DMS 273 (cell line): ENCODE measurements around the gene CENPU.

Experiments used
- DNase-seq: peaks from one replicate; lab custom pipeline; 2025; ENCODE audit not compliant: unreplicated experiment; lab: John Stamatoyannopoulos, UW

Gene CENPU

GRCh38 chr4:184713887-184714286 lies 20.0 kb downstream of the CENPU start:
- no peak for DNase-seq

- DNase-seq = no peak
These were observed 21.6 kb downstream of the CENPU start for GRCh38 chr4:184712322-184712721.

- no peak for DNase-seq
These were observed 27.4 kb downstream of the CENPU start for GRCh38 chr4:184706453-184706852.

GRCh38 chr4:184705692-184706091 lies 28.2 kb downstream of the CENPU start:
- no peak for DNase-seq

GRCh38 chr4:184702114-184702513 lies 31.8 kb downstream of the CENPU start:
- DNase-seq = no peak

GRCh38 chr4:184699941-184700340 lies 34.0 kb downstream of the CENPU start:
- DNase-seq = no peak

- no peak for DNase-seq
These were observed 35.9 kb downstream of the CENPU start for GRCh38 chr4:184697956-184698355.

- DNase-seq = no peak
These were observed 38.6 kb downstream of the CENPU start for GRCh38 chr4:184695178-184695896.

GRCh38 chr4:184694412-184694956 lies 39.4 kb downstream of the CENPU start:
- DNase-seq = no peak

- no peak for DNase-seq
These were observed 40.8 kb downstream of the CENPU start for GRCh38 chr4:184693056-184693455.

GRCh38 chr4:184689681-184690080 lies 44.2 kb downstream of the CENPU start:
- no peak for DNase-seq

GRCh38 chr4:184688447-184688846 lies 45.4 kb downstream of the CENPU start:
- DNase-seq = no peak

- no peak for DNase-seq
These were observed 45.9 kb downstream of the CENPU start for GRCh38 chr4:184688005-184688404.

- DNase-seq = no peak
These were observed 49.3 kb downstream of the CENPU start for GRCh38 chr4:184684491-184685189.

- DNase-seq = no peak
These were observed 52.0 kb downstream of the CENPU start for GRCh38 chr4:184681916-184682315.

- no peak for DNase-seq
These were observed 53.2 kb downstream of the CENPU start for GRCh38 chr4:184680698-184681097.

GRCh38 chr4:184675821-184676492 lies 57.9 kb downstream of the CENPU start:
- DNase-seq = no peak

- no peak for DNase-seq
These were observed 58.9 kb downstream of the CENPU start for GRCh38 chr4:184675018-184675417.

- no peak for DNase-seq
These were observed 59.9 kb downstream of the CENPU start for GRCh38 chr4:184674011-184674410.

- no peak for DNase-seq
These were observed 61.2 kb downstream of the CENPU start for GRCh38 chr4:184672741-184673140.

- DNase-seq = no peak
These were observed 62.8 kb downstream of the CENPU start for GRCh38 chr4:184671101-184671500.

- DNase-seq = peak; percentile 10
These were observed 64.6 kb downstream of the CENPU start for GRCh38 chr4:184669251-184669650.
